ENCODE data around the gene TRIM2.

TRIM2 gene

GRCh38 chr4:153206534-153206933 is 2.3 kb downstream of the TRIM2 start:
- TF ChIP-seq CTCF (IDR thresholded peaks at IDR 0.05; ENCODE audit: low read depth, low read length), result no peak
- H3K4me3 ChIP-seq (ENCODE audit: low read depth, low read length), result no peak overlapping the region

- H3K4me3 ChIP-seq (ENCODE audit: low read depth, low read length), result no peak overlapping the region
- no peak for TF ChIP-seq CTCF (IDR thresholded peaks at IDR 0.05; ENCODE audit: low read depth, low read length)
These were observed 2.8 kb downstream of the TRIM2 start for GRCh38 chr4:153207027-153207426.

- H3K4me3 ChIP-seq (ENCODE audit: low read depth, low read length), result no peak overlapping the region
- peak; percentile 53 for TF ChIP-seq CTCF (IDR thresholded peaks at IDR 0.05; ENCODE audit: low read depth, low read length)
These were observed 3.3 kb downstream of the TRIM2 start for GRCh38 chr4:153207567-153207966.

- TF ChIP-seq CTCF (IDR thresholded peaks at IDR 0.05; ENCODE audit: low read depth, low read length), result no peak
- H3K4me3 ChIP-seq (ENCODE audit: low read depth, low read length), result no peak overlapping the region
These were observed 5.2 kb downstream of the TRIM2 start for GRCh38 chr4:153209410-153209809.

- no peak for TF ChIP-seq CTCF (IDR thresholded peaks at IDR 0.05; ENCODE audit: low read depth, low read length)
- no peak overlapping the region for H3K4me3 ChIP-seq (ENCODE audit: low read depth, low read length)
These were observed 6.5 kb downstream of the TRIM2 start for GRCh38 chr4:153210727-153211126.

- no peak overlapping the region for H3K4me3 ChIP-seq (ENCODE audit: low read depth, low read length)
- no peak for TF ChIP-seq CTCF (IDR thresholded peaks at IDR 0.05; ENCODE audit: low read depth, low read length)
These were observed 7.9 kb downstream of the TRIM2 start for GRCh38 chr4:153211986-153212728.

GRCh38 chr4:153212736-153213135 is 8.5 kb downstream of the TRIM2 start:
- no peak for TF ChIP-seq CTCF (IDR thresholded peaks at IDR 0.05; ENCODE audit: low read depth, low read length)
- H3K4me3 ChIP-seq (ENCODE audit: low read depth, low read length), result no peak overlapping the region

Measured in WI38 (cell line).